BLaER1 (cell line): Measurements from ENCODE around the gene RGMA.

Source experiments
- H3K27ac ChIP-seq: shearing (Covaris generic); formaldehyde crosslinking; 2 replicates; pipeline ENCODE4 v1.8.1; 2022
- H3K27me3 ChIP-seq: shearing (Covaris generic); formaldehyde crosslinking; 2 replicates; pipeline ENCODE4 v1.8.1; 2022
- H3K36me3 ChIP-seq: shearing (Covaris generic); formaldehyde crosslinking; 2 replicates; pipeline ENCODE4 v1.8.1; 2022
- H3K4me1 ChIP-seq: shearing (Covaris generic); formaldehyde crosslinking; 2 replicates; pipeline ENCODE4 v1.8.1; 2022
- H3K4me2 ChIP-seq: shearing (Covaris generic); formaldehyde crosslinking; 2 replicates; pipeline ENCODE4 v1.8.1; 2022
- H3K4me3 ChIP-seq: shearing (Covaris generic); formaldehyde crosslinking; 2 replicates; pipeline ENCODE4 v1.8.1; 2022
- H3K9ac ChIP-seq: shearing (Covaris generic); formaldehyde crosslinking; 2 replicates; pipeline ENCODE4 v1.8.1; 2022
- H3K9me3 ChIP-seq: shearing (Covaris generic); formaldehyde crosslinking; 2 replicates; pipeline ENCODE4 v1.8.1; 2022
- H4K20me1 ChIP-seq: shearing (Covaris generic); formaldehyde crosslinking; 2 replicates; pipeline ENCODE4 v1.8.1; 2022
- Cebpa-rat ChIP-seq: shearing (Covaris generic); IDR thresholded peaks from 2 replicates; pipeline ENCODE4 v1.8.1; 2022

The RGMA gene

GRCh38 chr15:93050648-93051047, 38.4 kb downstream of the RGMA start:
- Histone ChIP-seq H3K9ac (no peak overlapping the region), H3K4me3 (no peak overlapping the region), H3K36me3 (peaks cover 91% of the 10 kb centered on the region), H3K9me3 (peaks cover 11% of the 10 kb centered on the region), H4K20me1 (peaks cover 100% of the 10 kb centered on the region), H3K27me3 (no peaks in the 10 kb centered on the region), H3K4me1 (peaks cover 87% of the 10 kb centered on the region), H3K4me2 (peak overlapping the region; percentile 79), H3K27ac (peak overlapping the region; percentile 47; the same call in 1 of the 2 replicates)
- TF ChIP-seq Cebpa-rat = no peak

GRCh38 chr15:93049914-93050578, 39.0 kb downstream of the RGMA start:
- Histone ChIP-seq H3K9me3 (peaks cover 11% of the 10 kb centered on the region), H3K9ac (no peak overlapping the region), H4K20me1 (peaks cover 100% of the 10 kb centered on the region), H3K27me3 (no peaks in the 10 kb centered on the region), H3K36me3 (peaks cover 91% of the 10 kb centered on the region), H3K27ac (peak overlapping the region; percentile 47), H3K4me1 (peaks cover 87% of the 10 kb centered on the region), H3K4me2 (peak overlapping the region; percentile 79), H3K4me3 (no peak overlapping the region)
- TF ChIP-seq Cebpa-rat = no peak

GRCh38 chr15:93049233-93049632, 39.8 kb downstream of the RGMA start:
- Histone ChIP-seq H3K36me3 (peaks cover 91% of the 10 kb centered on the region), H3K27ac (peak overlapping the region; percentile 47)
- TF ChIP-seq Cebpa-rat = no peak

GRCh38 chr15:93048759-93049161, 40.3 kb downstream of the RGMA start:
- TF ChIP-seq Cebpa-rat = no peak
- peak overlapping the region; percentile 78 for H3K27ac ChIP-seq
- H3K4me3 ChIP-seq = no peak overlapping the region
- peaks cover 98% of the 10 kb centered on the region for H3K4me1 ChIP-seq
- peaks cover 11% of the 10 kb centered on the region for H3K9me3 ChIP-seq
- peaks cover 100% of the 10 kb centered on the region for H4K20me1 ChIP-seq
- peak overlapping the region; percentile 79 for H3K4me2 ChIP-seq
- H3K27me3 ChIP-seq = no peaks in the 10 kb centered on the region
- H3K36me3 ChIP-seq = peaks cover 91% of the 10 kb centered on the region
- peak overlapping the region; percentile 41; the same call in 1 of the 2 replicates for H3K9ac ChIP-seq

More at GRCh38 chr15:93049233-93049632, 39.8 kb downstream of the RGMA start:
- H3K4me3 ChIP-seq = no peak overlapping the region
- H3K9ac ChIP-seq = peak overlapping the region; percentile 38; the same call in 1 of the 2 replicates
- H3K4me2 ChIP-seq = peak overlapping the region; percentile 79
- H3K27me3 ChIP-seq = no peaks in the 10 kb centered on the region
- H3K9me3 ChIP-seq = peaks cover 11% of the 10 kb centered on the region
- peaks cover 93% of the 10 kb centered on the region for H3K4me1 ChIP-seq
- H4K20me1 ChIP-seq = peaks cover 100% of the 10 kb centered on the region

- Histone ChIP-seq H3K36me3 (peaks cover 89% of the 10 kb centered on the region), H3K4me2 (peak overlapping the region; percentile 79), H3K9me3 (peaks cover 11% of the 10 kb centered on the region), H3K9ac (peak overlapping the region; percentile 41; the same call in 1 of the 2 replicates), H3K27me3 (no peaks in the 10 kb centered on the region), H4K20me1 (peaks cover 99% of the 10 kb centered on the region), H3K4me1 (peaks cover 100% of the 10 kb centered on the region), H3K4me3 (no peak overlapping the region), H3K27ac (peak overlapping the region; percentile 78)
- TF ChIP-seq Cebpa-rat = no peak
Observed at GRCh38 chr15:93048426-93048721, 40.6 kb downstream of the RGMA start.

- peaks cover 89% of the 10 kb centered on the region for H3K36me3 ChIP-seq
- H4K20me1 ChIP-seq = peaks cover 98% of the 10 kb centered on the region
- TF ChIP-seq Cebpa-rat = no peak
- H3K9ac ChIP-seq = peak overlapping the region; percentile 41; the same call in 1 of the 2 replicates
- peaks cover 100% of the 10 kb centered on the region for H3K4me1 ChIP-seq
- no peak overlapping the region for H3K4me3 ChIP-seq
- H3K27me3 ChIP-seq = no peaks in the 10 kb centered on the region
- peak overlapping the region; percentile 78 for H3K27ac ChIP-seq
- H3K9me3 ChIP-seq = peaks cover 11% of the 10 kb centered on the region
- H3K4me2 ChIP-seq = peak overlapping the region; percentile 79
Observed at GRCh38 chr15:93047621-93048425, 41.2 kb downstream of the RGMA start.

GRCh38 chr15:93046721-93047120, 42.3 kb downstream of the RGMA start:
- Histone ChIP-seq H3K36me3 (peaks cover 88% of the 10 kb centered on the region), H3K27ac (peak overlapping the region; percentile 78), H3K4me1 (peaks cover 100% of the 10 kb centered on the region), H3K4me2 (peak overlapping the region; percentile 79), H3K4me3 (no peak overlapping the region), H4K20me1 (peaks cover 93% of the 10 kb centered on the region), H3K27me3 (no peaks in the 10 kb centered on the region), H3K9ac (no peak overlapping the region), H3K9me3 (peaks cover 11% of the 10 kb centered on the region)
- no peak for TF ChIP-seq Cebpa-rat

GRCh38 chr15:93046120-93046519, 42.9 kb downstream of the RGMA start:
- TF ChIP-seq Cebpa-rat = no peak

GRCh38 chr15:93045191-93045785, 43.7 kb downstream of the RGMA start:
- Histone ChIP-seq H3K9me3 (peaks cover 11% of the 10 kb centered on the region), H3K4me2 (peak overlapping the region; percentile 63), H3K4me3 (no peak overlapping the region), H3K27ac (peak overlapping the region; percentile 73), H3K36me3 (peaks cover 85% of the 10 kb centered on the region), H3K9ac (no peak overlapping the region), H3K4me1 (peaks cover 100% of the 10 kb centered on the region), H4K20me1 (peaks cover 79% of the 10 kb centered on the region), H3K27me3 (no peaks in the 10 kb centered on the region)
- no peak for TF ChIP-seq Cebpa-rat

More at GRCh38 chr15:93046120-93046519, 42.9 kb downstream of the RGMA start:
- Histone ChIP-seq H3K27ac (no peak overlapping the region), H4K20me1 (peaks cover 87% of the 10 kb centered on the region), H3K9me3 (peaks cover 11% of the 10 kb centered on the region), H3K36me3 (peaks cover 88% of the 10 kb centered on the region), H3K4me1 (peaks cover 100% of the 10 kb centered on the region), H3K9ac (no peak overlapping the region), H3K4me2 (no peak overlapping the region), H3K4me3 (no peak overlapping the region), H3K27me3 (no peaks in the 10 kb centered on the region)
